GM23338 (cell line): ENCODE measurements around the gene BAG2. TPM values are rescaled to one million over a fixed set of nuclear protein-coding genes. Genes with fewer than 3 reads are reported as not detected.

ENCODE experiments used
- ATAC-seq: fragments of 200-7000 bp; cut with Tn5 transposase; 3 replicates; pipeline ENCODE4 v1.9.1; 2020
- DNase-seq: peaks from one replicate; pipeline ENCODE4 v3.0.0-alpha.2; 2015; ENCODE audit warnings: low spot score
- H2AFZ ChIP-seq: fragments of 200-600 bp; sonication (generic); 2 replicates; pipeline ENCODE4 v1.8.0; 2016; ENCODE audit warnings: antibody characterized with exemption, mild to moderate bottlenecking, moderate library complexity
- H3F3A ChIP-seq: fragments of 200-600 bp; sonication (generic); replicated peaks from 2 replicates; pipeline ENCODE4 v1.8.0; 2017; ENCODE audit warnings: antibody characterized with exemption, mixed run types, low read depth
- H3K27ac ChIP-seq: fragments of 200-600 bp; sonication (generic); 2 replicates; pipeline ENCODE4 v1.6.1; 2016; ENCODE audit warnings: low read depth
- H3K27me3 ChIP-seq: fragments of 200-600 bp; sonication (generic); 2 replicates; pipeline ENCODE4 v1.8.0; 2016; ENCODE audit warnings: mild to moderate bottlenecking, mixed run types, moderate library complexity; ENCODE audit not compliant: insufficient read depth
- H3K36me3 ChIP-seq: fragments of 200-600 bp; sonication (generic); 2 replicates; pipeline ENCODE4 v1.8.0; 2016; ENCODE audit warnings: mild to moderate bottlenecking; ENCODE audit not compliant: insufficient read depth
- H3K4me1 ChIP-seq: fragments of 200-600 bp; sonication (generic); 2 replicates; pipeline ENCODE4 v1.8.0; 2016; ENCODE audit warnings: mild to moderate bottlenecking, moderate library complexity; ENCODE audit not compliant: insufficient read depth
- H3K4me2 ChIP-seq: fragments of 200-600 bp; sonication (generic); 2 replicates; pipeline ENCODE4 v1.7.1; 2017; ENCODE audit warnings: mixed run types
- H3K4me3 ChIP-seq: fragments of 200-600 bp; sonication (generic); 2 replicates; pipeline ENCODE4 v1.6.1; 2016; ENCODE audit warnings: mixed run types
- H3K79me2 ChIP-seq: fragments of 200-600 bp; sonication (generic); replicated peaks from 2 replicates; pipeline ENCODE4 v1.8.0; 2017; ENCODE audit warnings: mild to moderate bottlenecking; ENCODE audit not compliant: insufficient read depth
- H3K9me2 ChIP-seq: fragments of 200-600 bp; sonication (generic); 2 replicates; pipeline ENCODE4 v1.8.0; 2017; ENCODE audit not compliant: insufficient read depth
- H4K20me1 ChIP-seq: fragments of 200-600 bp; sonication (generic); replicated peaks from 2 replicates; pipeline ENCODE4 v1.8.0; 2017; ENCODE audit warnings: mild to moderate bottlenecking; ENCODE audit not compliant: insufficient read depth
- H3K27ac Mint-ChIP-seq: 2 replicates; pipeline ENCODE4 v1.8.0; 2020; ENCODE audit warnings: inconsistent platforms, mild to moderate bottlenecking, moderate library complexity, mixed read lengths
- H3K27me3 Mint-ChIP-seq: 3 replicates; pipeline ENCODE4 v1.8.0; 2022; ENCODE audit warnings: low read depth, mild to moderate bottlenecking, moderate library complexity, mixed read lengths, inconsistent platforms; ENCODE audit not compliant: insufficient read depth, poor library complexity
- H3K36me3 Mint-ChIP-seq: 3 replicates; pipeline ENCODE4 v1.8.0; 2021; ENCODE audit warnings: low read depth, mild to moderate bottlenecking, inconsistent platforms, moderate library complexity, mixed read lengths
- H3K4me1 Mint-ChIP-seq: 3 replicates; pipeline ENCODE4 v1.8.0; 2020; ENCODE audit warnings: mild to moderate bottlenecking, inconsistent platforms, mixed read lengths
- H3K4me3 Mint-ChIP-seq: 3 replicates; pipeline ENCODE4 v1.8.0; 2021; ENCODE audit warnings: moderate library complexity, mild to moderate bottlenecking, inconsistent platforms, mixed read lengths
- H3K9me3 Mint-ChIP-seq: 3 replicates; pipeline ENCODE4 v1.8.0; 2020; ENCODE audit warnings: moderate library complexity, mild to moderate bottlenecking, inconsistent platforms, mixed read lengths
- CREB1 ChIP-seq: fragments of 250-450 bp; sonication (Bioruptor Pico); IDR thresholded peaks from 2 replicates; pipeline ENCODE4 v1.5.0; 2020; ENCODE audit warnings: low read depth, mild to moderate bottlenecking, moderate library complexity
- CTCF ChIP-seq, 2 experiments: fragments of 200-600 bp in 1 of 2; sonication (generic) in 1 of 2; conservative IDR thresholded peaks; 2 replicates each; pipeline versions ENCODE4 v1.5.1 to v1.6.1; 2016 to 2017; ENCODE audit warnings: antibody characterized with exemption in 2 of 2, low read depth in 2 of 2, mild to moderate bottlenecking in 2 of 2, moderate library complexity in 1 of 2
- ETS1 ChIP-seq: IDR thresholded peaks from 2 replicates; pipeline ENCODE4 v1.6.1; 2016; ENCODE audit warnings: antibody characterized with exemption
- EZH2 ChIP-seq: fragments of 200-600 bp; sonication (generic); IDR thresholded peaks from one replicate; pipeline ENCODE4 v1.8.0; 2017; ENCODE audit warnings: antibody characterized with exemption, mild to moderate bottlenecking, low read depth; ENCODE audit not compliant: unreplicated experiment
- EZH2phosphoT487 ChIP-seq: fragments of 200-600 bp; sonication (generic); IDR thresholded peaks from one replicate; pipeline ENCODE4 v1.8.1; 2018; ENCODE audit warnings: antibody characterized with exemption; ENCODE audit not compliant: unreplicated experiment
- JUNB ChIP-seq: IDR thresholded peaks from one replicate; pipeline ENCODE4 v1.6.1; 2016; ENCODE audit warnings: antibody characterized with exemption; ENCODE audit not compliant: unreplicated experiment
- NANOG ChIP-seq: IDR thresholded peaks from 2 replicates; pipeline ENCODE4 v1.6.1; 2016; ENCODE audit warnings: antibody characterized with exemption, borderline replicate concordance
- POLR2AphosphoS5 ChIP-seq: IDR thresholded peaks from 2 replicates; pipeline ENCODE4 v1.6.1; 2016; ENCODE audit warnings: antibody characterized with exemption, low read depth
- REST ChIP-seq: IDR thresholded peaks from one replicate; pipeline ENCODE4 v1.6.1; 2018; ENCODE audit warnings: antibody characterized with exemption; ENCODE audit not compliant: unreplicated experiment
- STAT1 ChIP-seq: IDR thresholded peaks from one replicate; pipeline ENCODE4 v1.6.1; 2016; ENCODE audit warnings: antibody characterized with exemption; ENCODE audit not compliant: unreplicated experiment
- ZNF114 ChIP-seq: fragments of 250-450 bp; sonication (Bioruptor Pico); IDR thresholded peaks from 2 replicates; pipeline ENCODE4 v1.5.0; 2020; ENCODE audit warnings: mild to moderate bottlenecking, moderate library complexity
- ZNF331 ChIP-seq: fragments of 250-450 bp; sonication (Bioruptor Pico); IDR thresholded peaks from 2 replicates; pipeline ENCODE4 v1.5.0; 2020; ENCODE audit warnings: low read depth, mild to moderate bottlenecking, moderate library complexity
- ZNF462 ChIP-seq: fragments of 250-450 bp; sonication (Bioruptor Pico); IDR thresholded peaks from 2 replicates; pipeline ENCODE4 v1.5.0; 2020; ENCODE audit warnings: mild to moderate bottlenecking, moderate library complexity
- polyA plus RNA-seq: library from polyadenylated mRNA; unstranded; fragments of >200 nt; fragmentation: Nextera tagmentation; extraction: Ambion mirVana; gene quantifications from 2 replicates; pipeline ENCODE4 v1.2.1, GENCODE V29; 2016
- total RNA-seq: library from RNA; depleted of rRNA; stranded (reverse); fragments of >200 nt; shearing (Covaris generic); gene quantifications from 2 replicates; pipeline ENCODE4 v1.2.3, GENCODE V29; 2014

The BAG2 gene
- total and polyA plus RNA-seq, 2 experiments from 2014 or later, result 8.5 to 9.5 TPM

GRCh38 chr6:57134954-57135353 lies 37.2 kb upstream of the BAG2 start:
- TF ChIP-seq ZNF331 (CRISPR knock-in tag) (no peak), ZNF462 (CRISPR knock-in tag) (no peak), JUNB (no peak), ETS1 (no peak), CREB1 (CRISPR knock-in tag) (no peak), POLR2AphosphoS5 (no peak), REST (no peak), NANOG (no peak), EZH2 (no peak), ZNF114 (CRISPR knock-in tag) (no peak), EZH2phosphoT487 (no peak), CTCF (conservative IDR thresholded peaks at IDR 0.05; ENCODE audit: low read depth in 2 of 2) (no peak), STAT1 (no peak)

More at GRCh38 chr6:57134954-57135353, 37.2 kb upstream of the BAG2 start:
- Histone ChIP-seq H2AFZ (no peak overlapping the region), H3K4me1 (no peaks in the 10 kb centered on the region), H3K4me3 (no peak overlapping the region), H4K20me1 (no peaks in the 10 kb centered on the region), H3K79me2 (0 out of 2 replicates have a peak, but pooled peaks cover 2% of the 10 kb centered on the region), H3K27ac (no peak overlapping the region), H3K9me2 (no peaks in the 10 kb centered on the region), H3K4me2 (no peak overlapping the region), H3K27me3 (no peaks in the 10 kb centered on the region), H3F3A (no peaks in the 10 kb centered on the region), H3K36me3 (no peaks in the 10 kb centered on the region)
- H3K9me3 Mint-ChIP-seq, result no peaks in the 10 kb centered on the region
- DNase-seq, result no peak
- no peak overlapping the region for H3K27ac Mint-ChIP-seq
- 0 out of 3 replicates have a peak, but pooled peaks cover 6% of the 10 kb centered on the region for H3K36me3 Mint-ChIP-seq
- H3K27me3 Mint-ChIP-seq, result no peaks in the 10 kb centered on the region
- no peak overlapping the region for H3K4me3 Mint-ChIP-seq
- no peaks in the 10 kb centered on the region for H3K4me1 Mint-ChIP-seq
- no peak for ATAC-seq
